Uterus (tissue), 2 donors: Measurements from ENCODE around the gene KIF26B.

Source experiments
- CTCF ChIP-seq, 4 experiments: fragments of 200-600 bp in 2 of 4; fragments of 450-650 bp in 2 of 4; sonication (generic) in 2 of 4; IDR thresholded peaks; one replicate each; pipeline ENCODE4 v1.5.1; 2016 to 2019; ENCODE audit warnings: antibody characterized with exemption in 4 of 4, mild to moderate bottlenecking in 2 of 4, moderate library complexity in 1 of 4
- POLR2A ChIP-seq, 2 donors: fragments of 450-650 bp; IDR thresholded peaks; one replicate each; pipeline ENCODE4 v1.6.1; 2016; ENCODE audit warnings: antibody characterized with exemption in 2 of 2, mild to moderate bottlenecking in 1 of 2, moderate library complexity in 1 of 2

GRCh38 chr1:245375789-245376460 is 221.1 kb downstream of the KIF26B start:
- no peak for TF ChIP-seq CTCF (IDR thresholded peaks at IDR 0.05)
- TF ChIP-seq POLR2A (IDR thresholded peaks at IDR 0.05), result no peak
